GM21423 (cell line): Measurements from ENCODE around the gene TSC22D2.
"Not testable (repeated sequence)": the region's sequence is repeated elsewhere in the genome, so short reads cannot be mapped to it uniquely, and the experiment has no call there.

Source experiments
- ATAC-seq: cut with Tn5 transposase; IDR thresholded peaks from one replicate; pipeline ENCODE4 v1.9.1; 2021; ENCODE audit warnings: mild to moderate bottlenecking, moderate library complexity; ENCODE audit not compliant: unreplicated experiment

TSC22D2 gene

DNA sequence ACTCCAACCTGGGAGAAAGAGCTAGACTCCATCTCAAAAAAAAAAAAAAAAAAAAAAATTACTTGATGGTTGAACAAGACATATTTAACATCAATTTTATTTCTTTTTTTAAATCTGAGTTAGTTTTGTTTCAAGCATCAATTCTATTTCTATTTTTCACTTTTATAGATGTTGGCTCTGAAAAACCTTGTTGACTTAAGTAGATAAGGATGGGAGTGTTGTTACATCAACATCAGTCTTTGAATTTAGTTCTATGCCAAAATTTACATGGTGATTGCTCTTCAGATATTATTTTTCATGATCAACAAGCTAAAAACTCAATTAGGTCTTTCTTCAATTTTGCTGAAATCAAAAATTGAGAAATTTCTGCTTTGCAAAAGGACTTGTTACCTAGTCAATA lies 71.3 kb downstream of the TSC22D2 start:
- no peak for ATAC-seq

DNA sequence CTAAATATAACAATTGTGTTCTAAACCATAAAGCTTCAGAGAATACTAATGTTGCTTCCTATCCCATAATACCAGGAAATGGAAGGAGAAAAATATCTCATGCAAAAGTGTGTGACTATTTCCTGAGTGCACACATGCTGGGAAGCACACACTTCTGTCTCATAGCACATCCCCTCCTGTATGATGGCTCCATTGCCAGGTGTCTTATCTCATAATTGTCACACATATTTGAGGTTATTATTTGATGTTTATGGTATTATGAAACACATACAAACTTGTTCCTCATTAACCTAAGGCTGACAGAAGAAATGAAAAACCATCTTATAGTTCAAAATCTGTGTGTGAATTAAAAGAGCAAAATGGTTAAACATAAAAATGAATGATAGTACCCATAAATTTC lies 72.8 kb downstream of the TSC22D2 start:
- ATAC-seq = no peak

DNA sequence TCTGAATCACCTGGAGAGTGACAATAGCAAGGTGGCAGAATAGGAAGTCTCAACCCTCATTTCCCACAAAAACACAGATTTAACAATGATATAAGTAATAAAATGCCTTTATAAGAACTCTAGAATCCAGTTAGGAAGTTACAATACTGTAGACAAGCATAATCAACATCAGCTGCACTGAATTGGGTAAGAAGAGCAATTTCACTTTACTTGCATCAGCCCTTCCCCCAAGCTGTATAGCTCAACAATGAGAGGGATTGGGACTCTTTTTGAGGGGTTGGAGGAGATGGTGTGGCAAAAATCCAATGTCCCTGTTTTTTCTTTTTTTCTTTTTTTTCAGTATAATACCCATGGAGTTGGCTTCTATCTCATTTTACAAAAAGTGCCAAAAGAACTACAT lies 75.1 kb downstream of the TSC22D2 start:
- ATAC-seq = no peak

DNA sequence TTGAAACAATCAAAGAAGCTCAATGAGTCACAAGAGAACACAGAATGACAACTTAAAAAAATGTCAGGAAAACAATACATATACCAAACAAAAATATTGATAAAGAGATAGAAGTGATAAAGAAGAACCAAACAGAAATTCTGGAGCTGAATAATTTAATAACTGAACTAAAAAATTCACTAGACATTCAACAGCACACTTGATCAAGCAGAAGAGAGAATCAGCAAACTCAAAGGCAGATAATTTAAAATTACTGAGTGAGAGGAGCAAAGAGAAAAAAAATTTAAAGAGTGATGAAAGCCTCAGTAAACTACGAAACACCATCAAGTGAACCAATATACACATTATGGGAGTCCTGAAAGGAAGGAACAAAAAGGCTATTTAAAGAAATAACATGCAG lies 76.3 kb downstream of the TSC22D2 start:
- no peak for ATAC-seq

DNA sequence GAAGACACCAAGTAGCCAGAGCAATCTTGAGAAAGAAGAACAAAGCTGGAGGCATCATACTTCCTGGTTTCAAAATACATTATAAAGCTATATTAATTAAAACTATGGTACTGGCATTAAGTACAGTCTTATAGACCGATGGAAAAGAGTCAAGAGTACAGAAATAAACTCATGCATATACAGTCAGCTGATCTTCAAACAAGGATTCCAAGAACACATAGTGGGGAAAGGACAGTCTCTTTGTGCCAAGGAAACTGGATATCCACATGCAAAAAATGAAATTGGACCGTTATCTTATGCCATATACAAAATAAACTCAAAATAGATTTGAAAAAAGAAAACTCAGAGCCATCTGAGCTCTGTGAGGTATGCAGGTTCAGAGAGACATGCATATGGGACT lies 80.8 kb downstream of the TSC22D2 start:
- no peak for ATAC-seq

DNA sequence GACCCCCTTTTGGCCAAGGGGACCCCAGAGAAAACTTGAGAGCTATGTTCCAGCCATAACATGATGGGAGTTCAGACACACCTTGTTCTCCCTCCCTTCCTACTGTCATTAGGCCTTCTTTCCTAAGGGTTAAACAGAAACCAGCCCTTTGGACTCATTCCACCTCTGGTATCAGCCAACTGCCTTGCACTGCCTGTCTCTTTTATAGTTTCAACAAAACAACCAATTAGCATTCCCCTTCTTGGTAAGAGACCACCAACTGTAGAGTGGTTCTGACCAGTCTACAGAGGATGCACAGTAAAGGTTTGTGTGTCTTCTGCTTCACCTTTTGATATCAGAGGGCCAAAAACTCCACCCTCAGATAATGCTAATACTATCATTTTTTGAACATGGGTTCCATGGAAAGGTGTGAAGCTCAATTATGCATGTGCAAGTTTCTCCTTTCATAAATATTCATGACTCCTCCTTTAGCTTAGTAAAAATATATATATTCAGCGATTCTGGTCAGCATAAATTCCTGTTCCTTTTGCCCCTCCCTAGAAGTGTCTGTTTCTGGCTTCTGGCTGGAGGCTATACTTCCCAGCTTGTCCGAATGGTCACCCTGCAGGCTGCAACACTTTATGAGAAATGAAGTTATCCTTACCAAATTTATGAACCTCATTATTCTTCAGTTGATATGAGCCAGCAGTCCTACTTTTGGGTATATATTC lies 82.3 kb downstream of the TSC22D2 start:
- ATAC-seq = no peak

DNA sequence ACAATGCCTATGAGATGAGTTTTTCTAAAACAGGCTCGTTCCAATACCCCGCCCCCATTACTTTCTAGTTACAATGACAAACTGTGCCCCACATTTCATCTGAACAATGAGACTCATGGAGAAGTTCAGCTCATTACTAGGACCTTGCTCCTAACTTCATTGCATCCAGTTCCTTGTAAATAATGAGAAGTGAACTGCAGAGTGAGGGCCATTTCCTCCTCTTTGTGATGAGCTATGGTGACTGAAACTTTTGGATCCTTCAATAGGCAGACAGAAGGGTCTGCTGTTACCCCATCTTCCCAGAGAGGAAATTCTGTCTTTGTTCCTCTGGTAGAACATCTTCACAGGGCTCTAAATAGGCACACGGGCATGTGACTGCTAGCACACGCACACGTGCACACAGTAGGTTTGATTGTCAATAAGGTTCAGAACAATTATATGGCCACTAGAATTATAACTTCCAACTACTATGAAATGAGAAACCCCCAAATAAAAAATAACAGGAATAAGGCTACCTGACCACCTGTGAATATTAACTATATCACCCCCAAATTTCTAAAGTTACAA lies 86.4 kb downstream of the TSC22D2 start:
- ATAC-seq = no peak

DNA sequence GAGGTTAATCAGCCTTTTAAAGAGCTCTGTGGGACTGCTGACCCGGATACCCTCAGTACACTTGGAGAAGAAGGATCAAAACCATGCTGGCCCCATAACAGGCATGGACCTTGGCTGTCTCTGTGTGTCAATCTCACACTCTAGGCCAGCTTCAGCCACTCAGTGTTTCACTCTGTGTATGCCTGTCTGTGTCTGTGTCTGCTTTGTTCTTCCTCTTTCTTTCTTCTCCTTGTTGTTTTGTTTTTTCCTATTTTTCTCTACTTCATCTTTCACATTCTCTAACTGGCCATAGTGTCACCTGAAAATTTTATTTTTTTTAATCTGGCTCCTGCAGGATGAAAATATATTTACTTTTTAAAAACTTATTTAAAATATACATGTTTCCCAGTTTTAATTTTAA lies 87.1 kb downstream of the TSC22D2 start:
- ATAC-seq = no peak

DNA sequence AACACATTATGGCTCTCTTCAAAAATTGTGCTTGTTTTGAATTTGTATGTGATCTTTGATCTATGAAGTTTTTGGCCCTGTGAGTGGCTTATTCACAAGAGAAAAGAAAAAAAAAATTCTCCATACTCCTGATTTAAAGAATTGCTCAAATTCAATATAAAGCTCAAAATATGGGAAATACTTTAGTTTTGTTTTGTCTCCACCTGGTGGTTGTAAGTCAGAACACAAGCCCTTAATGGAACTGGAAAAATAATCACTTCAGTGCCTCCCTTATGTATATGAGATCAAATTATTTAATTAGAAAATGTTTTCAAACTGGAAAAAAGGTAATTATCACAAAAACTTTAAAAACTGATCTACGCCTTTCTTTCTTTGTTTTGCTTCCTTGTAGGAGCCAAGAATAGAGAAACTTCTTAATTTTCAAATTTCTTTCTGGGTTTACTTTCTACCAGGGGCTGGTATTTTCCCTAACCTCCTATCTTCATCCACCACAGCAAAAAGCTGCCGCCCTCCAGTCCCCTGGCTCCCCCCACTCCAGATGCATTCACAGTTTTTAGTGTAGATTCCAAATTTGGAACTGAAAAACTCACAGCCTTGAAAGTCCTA lies 87.6 kb downstream of the TSC22D2 start:
- ATAC-seq = no peak

DNA sequence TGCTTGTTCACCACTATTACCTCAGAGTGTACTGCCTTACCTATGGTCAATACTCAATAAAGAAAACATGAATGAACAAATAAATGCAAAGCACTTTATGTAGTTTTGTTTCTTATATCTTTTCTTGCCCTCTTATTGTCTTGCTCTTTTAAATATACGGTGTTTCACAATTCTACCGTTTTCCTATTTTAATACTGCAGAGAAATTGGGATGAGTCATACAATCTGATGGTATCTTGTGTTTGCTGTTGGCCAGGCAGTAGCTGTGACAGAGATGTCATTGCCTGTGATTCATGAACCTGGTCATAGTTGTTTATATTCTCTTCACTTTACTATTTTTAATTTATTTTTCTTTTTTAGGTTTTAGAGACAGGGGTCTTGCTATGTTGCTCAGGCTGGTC lies 89.9 kb downstream of the TSC22D2 start:
- no peak for ATAC-seq

DNA sequence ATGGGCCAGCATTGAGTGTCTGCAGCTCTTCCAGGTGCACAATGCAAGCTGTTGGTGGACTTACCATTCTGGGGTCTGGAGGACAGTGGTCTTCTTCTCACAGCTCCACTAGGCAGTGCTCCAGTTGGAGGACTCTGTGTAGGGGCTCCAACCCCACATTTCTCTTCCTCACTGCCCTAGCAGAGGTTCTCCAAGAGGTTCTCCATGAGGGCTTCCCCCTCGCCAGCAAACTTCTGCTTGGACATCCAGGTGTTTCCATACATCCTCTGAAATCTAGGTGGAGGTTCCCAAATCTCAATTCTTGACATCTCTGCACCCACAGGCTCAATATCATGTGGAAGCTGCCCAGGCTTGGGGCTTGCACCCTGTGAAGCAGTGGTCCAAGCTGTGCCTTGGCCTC lies 92.9 kb downstream of the TSC22D2 start:
- ATAC-seq = not testable (repeated sequence)

DNA sequence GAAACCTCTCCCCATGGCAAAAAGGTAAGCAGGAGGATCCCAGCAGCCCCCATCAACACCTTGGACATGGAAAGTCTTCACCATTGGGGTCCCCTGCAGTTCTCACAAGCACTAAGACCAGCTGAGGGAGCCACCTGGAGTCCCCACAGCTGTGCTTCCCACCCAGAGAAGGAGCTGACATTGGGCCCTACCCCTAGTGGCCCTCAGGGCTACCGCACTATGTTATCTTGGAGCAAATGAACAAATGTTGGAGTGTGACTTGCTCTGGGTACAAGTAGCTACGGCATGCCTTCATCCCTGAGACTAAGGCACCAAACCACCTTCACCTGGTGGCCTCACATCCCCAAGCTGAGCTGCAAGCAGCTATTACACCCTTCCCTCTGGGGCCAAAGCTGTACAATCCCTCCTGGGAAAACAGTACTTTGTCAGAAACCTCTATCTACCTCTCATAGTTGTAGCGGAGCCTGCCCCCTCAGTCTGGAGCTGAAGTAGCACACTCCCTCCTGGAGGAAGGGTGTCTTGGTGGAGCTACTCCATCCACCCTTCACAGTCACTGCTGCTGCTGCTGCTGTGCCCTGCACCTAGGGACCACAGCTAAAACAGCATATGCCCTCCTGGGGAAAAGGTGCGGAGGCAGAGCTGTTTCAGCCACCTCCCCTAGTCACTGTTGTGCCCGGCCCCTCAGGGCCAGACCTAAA lies 95.5 kb downstream of the TSC22D2 start:
- no peak for ATAC-seq

DNA sequence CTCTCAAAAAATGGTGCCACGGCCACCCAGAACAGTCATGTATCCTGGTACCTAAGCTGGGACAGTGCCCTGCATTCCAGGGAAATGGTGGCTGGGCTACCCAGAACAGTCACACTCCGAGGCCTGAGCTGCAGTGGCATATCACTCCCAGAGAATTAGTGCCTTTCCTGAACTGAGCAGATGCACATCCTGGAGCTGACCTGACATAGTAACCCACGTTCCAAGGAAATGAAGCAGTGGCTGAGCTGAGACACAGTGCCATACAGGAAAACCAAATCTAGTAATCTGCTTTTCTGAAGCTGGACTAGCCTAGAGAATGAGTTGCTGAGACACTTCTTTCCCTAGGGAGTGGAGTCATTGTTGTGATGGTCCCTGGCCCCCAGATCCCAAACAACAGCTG lies 96.4 kb downstream of the TSC22D2 start:
- ATAC-seq = no peak

DNA sequence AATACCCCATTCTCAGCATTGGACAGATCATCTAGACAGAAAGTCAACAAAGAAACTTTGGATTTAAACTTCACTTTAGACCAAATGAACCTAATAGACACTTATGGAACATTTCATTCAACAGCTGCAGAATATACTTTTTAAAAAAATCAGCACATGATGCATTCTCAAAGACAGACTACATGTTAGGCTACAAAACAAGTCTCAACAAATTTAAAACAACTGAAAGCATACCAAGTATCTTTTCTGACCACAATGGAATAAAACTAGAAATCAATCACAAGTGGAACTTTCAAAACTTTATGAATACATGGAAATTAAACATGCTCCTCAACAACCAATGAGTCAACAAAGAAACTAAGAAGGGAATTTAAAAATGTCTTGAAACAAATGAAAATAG lies 100.3 kb downstream of the TSC22D2 start:
- no peak for ATAC-seq

DNA sequence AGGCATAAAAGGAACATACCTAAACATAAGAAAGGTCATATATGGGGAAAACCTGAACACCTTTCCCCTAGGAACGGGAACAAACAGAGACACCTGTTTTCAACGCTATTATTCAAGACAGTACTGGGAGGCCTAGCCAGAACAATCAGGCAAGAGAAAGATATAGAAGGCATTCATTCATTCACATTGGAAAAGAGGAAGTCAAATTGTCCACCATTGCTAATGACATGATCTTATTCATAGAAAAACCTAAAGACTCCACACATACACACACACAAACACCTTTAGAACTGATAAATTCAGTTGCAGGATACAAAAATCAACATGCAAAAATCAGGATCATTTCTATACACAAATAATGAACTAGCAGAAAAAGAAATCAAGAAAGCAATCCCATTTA lies 101.7 kb downstream of the TSC22D2 start:
- no peak for ATAC-seq

DNA sequence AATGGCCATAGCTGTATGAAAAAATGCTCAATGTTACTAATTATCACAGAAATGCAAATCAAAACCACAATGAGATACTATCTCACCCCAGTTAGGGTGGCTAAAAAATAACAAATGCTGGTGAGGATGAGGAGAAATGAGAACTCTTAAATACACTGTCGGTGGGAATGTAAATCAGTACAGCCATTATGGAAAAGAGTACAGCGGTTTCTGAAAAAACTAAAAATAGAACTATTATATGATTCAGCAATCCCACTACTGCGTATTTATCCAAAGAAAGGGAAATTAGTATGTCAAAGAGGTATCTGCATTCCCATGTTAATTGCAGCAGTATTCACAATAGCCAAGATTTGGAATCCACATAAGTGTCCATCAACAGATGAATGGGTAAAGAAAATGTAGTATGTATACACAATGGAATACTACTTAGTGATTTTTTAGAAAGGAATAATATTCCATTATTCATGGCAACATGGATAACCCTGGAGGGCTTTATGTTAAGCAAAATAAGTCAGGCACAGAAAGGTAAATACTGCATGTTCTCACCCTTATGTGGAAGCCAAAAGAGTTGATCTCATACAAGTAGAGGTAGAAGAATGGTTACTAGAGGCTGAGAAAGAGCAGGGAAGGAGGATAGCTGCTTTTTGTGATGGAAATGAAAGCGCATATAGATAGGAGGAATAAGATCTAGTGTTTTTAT lies 103.2 kb downstream of the TSC22D2 start:
- no peak for ATAC-seq

DNA sequence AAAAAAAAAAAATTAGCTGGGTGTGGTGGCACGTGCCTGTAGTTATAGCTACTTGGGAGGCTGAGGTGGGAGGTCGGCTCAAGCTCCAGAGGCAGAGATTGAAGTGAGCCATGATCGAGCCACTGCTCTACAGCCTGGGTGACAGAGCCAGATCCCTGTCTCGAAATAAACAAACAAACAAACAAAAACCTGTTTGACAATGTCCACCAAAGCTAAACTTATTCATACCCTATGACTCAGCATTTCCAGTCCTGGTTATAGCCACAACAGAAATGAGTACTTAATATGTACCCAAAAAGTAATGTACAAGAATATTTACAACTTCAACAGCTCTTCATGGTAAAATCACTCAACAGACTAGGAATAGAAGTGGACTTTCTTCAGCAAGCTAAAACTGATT lies 107.1 kb downstream of the TSC22D2 start:
- ATAC-seq = no peak
